GM12878 (cell line): ENCODE measurements around the gene KCNQ1. TPM values are rescaled to one million over a fixed set of nuclear protein-coding genes. Genes with fewer than 3 reads are reported as not detected.

Experiments
- ATAC-seq: fragments of 200-7000 bp; cut with Tn5 transposase; 3 replicates; pipeline ENCODE4 v1.9.1; 2020; ENCODE audit warnings: mild to moderate bottlenecking, moderate library complexity
- BruUV-seq: library from RNA; stranded (reverse); fragments of 400-500 nt; replicated peaks from 2 replicates; lab custom pipeline; 2021; lab: Mats Ljungman, UMichigan
- CTCF ChIA-PET: fragments of 300-600 bp; sonication (Branson Sonifier 250); formaldehyde crosslinking; extraction: SDS; loops from one replicate; lab custom pipeline; 2021; ENCODE audit warnings: inconsistent platforms; lab: Yijun Ruan, JAX
- POLR2A ChIA-PET: fragments of 350-600 bp; formaldehyde crosslinking; extraction: SDS; loops from one replicate; lab custom pipeline; 2021; ENCODE audit warnings: inconsistent platforms; lab: Charles Lee
- RAD21 ChIA-PET: fragments of 300-600 bp; sonication (Branson Sonifier 250); formaldehyde crosslinking; loops from one replicate; lab custom pipeline; 2023; ENCODE audit warnings: antibody characterized with exemption; ENCODE audit not compliant: unreplicated experiment; lab: Charles Lee
- SMC1A ChIA-PET: fragments of 300-600 bp; sonication (Branson Sonifier 250); formaldehyde crosslinking; loops from one replicate; lab custom pipeline; 2023; ENCODE audit not compliant: unreplicated experiment, uncharacterized antibody; lab: Charles Lee
- DNase-seq: peaks from one replicate; pipeline ENCODE4 v3.0.0-alpha.2; 2011; ENCODE audit warnings: low read depth, low spot score
- FAIRE-seq: peaks from 3 replicates; lab custom pipeline; 2011; peaks lifted over from hg19 to GRCh38; lab: Jason Lieb, UNC
- H2AFZ ChIP-seq: 2 replicates; pipeline ENCODE4 v1.6.0; 2011; ENCODE audit warnings: low read depth, low read length, control low read depth; ENCODE audit not compliant: control insufficient read depth
- H3K27ac ChIP-seq: 2 replicates; pipeline ENCODE4 v1.5.1; 2011; ENCODE audit warnings: control low read depth; ENCODE audit not compliant: control insufficient read depth, insufficient read depth
- H3K27me3 ChIP-seq, 2 experiments: replicated peaks in 1 of 2; 2 replicates each; pipeline versions ENCODE4 v1.6.0 to v1.6.1; 2011; ENCODE audit warnings: low read length in 1 of 2; ENCODE audit not compliant: control insufficient read depth in 2 of 2, insufficient read depth in 2 of 2
- H3K36me3 ChIP-seq, 2 experiments: 2 replicates each; pipeline ENCODE4 v1.5.1; 2011; ENCODE audit warnings: low read length in 1 of 2; ENCODE audit not compliant: control insufficient read depth in 2 of 2, insufficient read depth in 2 of 2
- H3K4me1 ChIP-seq: 2 replicates; pipeline ENCODE4 v1.6.1; 2011; ENCODE audit warnings: mild to moderate bottlenecking, low read length, moderate library complexity, mixed read lengths; ENCODE audit not compliant: control insufficient read depth, insufficient read depth
- H3K4me2 ChIP-seq: 2 replicates; pipeline ENCODE4 v1.6.0; 2011; ENCODE audit warnings: control low read depth; ENCODE audit not compliant: control insufficient read depth, insufficient read depth
- H3K4me3 ChIP-seq: fragments of 200-600 bp; sonication (generic); 2 replicates; pipeline ENCODE4 v1.5.1; 2016
- H3K79me2 ChIP-seq: 2 replicates; pipeline ENCODE4 v1.6.0; 2011; ENCODE audit warnings: low read length; ENCODE audit not compliant: control insufficient read depth, insufficient read depth
- H3K9ac ChIP-seq: 2 replicates; pipeline ENCODE4 v1.8.0; 2011; ENCODE audit warnings: low read length, control low read depth, mixed read lengths; ENCODE audit not compliant: control insufficient read depth, insufficient read depth
- H3K9me3 ChIP-seq: replicated peaks from 3 replicates; pipeline ENCODE4 v1.5.1; 2011; ENCODE audit warnings: mild to moderate bottlenecking, low read length; ENCODE audit not compliant: control insufficient read depth, insufficient read depth
- H4K20me1 ChIP-seq: 2 replicates; pipeline ENCODE4 v1.6.0; 2011; ENCODE audit not compliant: control insufficient read depth, insufficient read depth
- CBX3 ChIP-seq: fragments of 200-600 bp; sonication (generic); IDR thresholded peaks from 2 replicates; pipeline ENCODE4 v1.6.1; 2016; ENCODE audit warnings: low read depth, borderline replicate concordance
- CHD4 ChIP-seq: fragments of 200-600 bp; sonication (generic); IDR thresholded peaks from 2 replicates; pipeline ENCODE4 v1.6.1; 2016; ENCODE audit warnings: mild to moderate bottlenecking
- CREB1 ChIP-seq: IDR thresholded peaks from 2 replicates; pipeline ENCODE4 v1.6.1; 2012; ENCODE audit warnings: low read depth, mild to moderate bottlenecking, inconsistent platforms
- IRF4 ChIP-seq: IDR thresholded peaks from 2 replicates; pipeline ENCODE4 v1.6.1; 2011; ENCODE audit warnings: low read depth, low read length
- KDM1A ChIP-seq: fragments of 200-600 bp; sonication (generic); IDR thresholded peaks from 2 replicates; pipeline ENCODE4 v1.6.1; 2016; ENCODE audit warnings: borderline replicate concordance
- MAX ChIP-seq: IDR thresholded peaks from 2 replicates; pipeline ENCODE4 v1.6.1; 2012; ENCODE audit warnings: low read depth, low read length, improper control_type of control experiment
- MXI1 ChIP-seq: fragments of 150-350 bp; IDR thresholded peaks from 2 replicates; pipeline ENCODE4 v1.6.1; 2011; ENCODE audit warnings: low read depth, mild to moderate bottlenecking, inconsistent platforms, low read length, improper control_type of control experiment
- NFYA ChIP-seq: IDR thresholded peaks from 2 replicates; pipeline ENCODE4 v1.6.1; 2011; ENCODE audit warnings: low read depth, mild to moderate bottlenecking, low read length, improper control_type of control experiment, borderline replicate concordance
- NFYB ChIP-seq: IDR thresholded peaks from 2 replicates; pipeline ENCODE4 v1.6.1; 2011; ENCODE audit warnings: low read depth, mild to moderate bottlenecking, low read length, improper control_type of control experiment, moderate library complexity; ENCODE audit not compliant: insufficient read depth
- POLR2AphosphoS5 ChIP-seq: IDR thresholded peaks from 2 replicates; pipeline ENCODE4 v1.6.1; 2011; ENCODE audit warnings: mild to moderate bottlenecking, low read length, inconsistent platforms
- RCOR1 ChIP-seq: conservative IDR thresholded peaks from 2 replicates; pipeline ENCODE4 v1.6.1; 2012; ENCODE audit warnings: low read depth, low read length, improper control_type of control experiment
- SMC3 ChIP-seq: IDR thresholded peaks from 2 replicates; pipeline ENCODE4 v1.6.1; 2011; ENCODE audit warnings: low read length, improper control_type of control experiment, borderline replicate concordance
- STAT3 ChIP-seq: IDR thresholded peaks from 2 replicates; pipeline ENCODE4 v1.6.1; 2011; ENCODE audit warnings: low read depth, low read length, improper control_type of control experiment
- YY1 ChIP-seq: IDR thresholded peaks from 2 replicates; pipeline ENCODE4 v1.6.1; 2011; ENCODE audit warnings: low read depth, mild to moderate bottlenecking, low read length
- ZSCAN29 ChIP-seq: fragments of 450-650 bp; IDR thresholded peaks from 2 replicates; pipeline ENCODE4 v1.6.1; 2017; ENCODE audit warnings: mild to moderate bottlenecking, moderate library complexity
- WGBS: methylation state at CpG from one replicate; pipeline ENCODE4 v1.1.6; 2016; ENCODE audit warnings: low lambda C conversion rate; ENCODE audit not compliant: insufficient replicate concordance, insufficient coverage; ENCODE audit errors: missing lambda C conversion rate; 5-methylcytosine and 5-hydroxymethylcytosine counted together
- in situ Hi-C: fragments of 300-500 bp; cut with MboI; formaldehyde crosslinking; loops from 9 replicates; pipeline ENCODE4 v1.14.3; 2018; ENCODE audit warnings: mixed read lengths
- intact Hi-C: fragments of 100-400 bp; cut with micrococcal nuclease; formaldehyde crosslinking; loops from one replicate; pipeline ENCODE4 v1.14.2; 2022; ENCODE audit not compliant: unreplicated experiment
- polyA plus RNA-seq, 11 experiments: library from polyadenylated mRNA; depleted of rRNA in 4 of 11; unstranded in 6 of 11; stranded (reverse) in 5 of 11; fragments of >200 nt; fragmentation: Nextera tagmentation in 4 of 11; fragmentation: Illumina TruSeq in 1 of 11; extraction: Ambion mirVana in 4 of 11; extraction: Trizol in 1 of 11; gene quantifications; 1 replicate in 1 of 11; 2 replicates in 10 of 11; pipeline versions ENCODE4 v1.2.1 to v1.2.3, GENCODE V29; 2011 to 2016; ENCODE audit warnings: inconsistent platforms in 2 of 11, missing spikeins in 2 of 11, low read depth in 1 of 11
- total RNA-seq, 4 experiments: library from RNA; depleted of rRNA in 3 of 4; stranded (reverse); fragments of >200 nt in 3 of 4; fragmentation: Illumina TruSeq in 1 of 4; extraction: Trizol in 1 of 4; gene quantifications; 2 replicates each; pipeline versions ENCODE4 v1.2.1 to v1.2.3, GENCODE V29; 2013 to 2021
- TF ChIP-seq, protein P1 (sequence below): fragments of 450-650 bp; IDR thresholded peaks from 2 replicates; pipeline ENCODE4 v1.6.1; 2018; ENCODE audit warnings: borderline replicate concordance, mild to moderate bottlenecking; ENCODE audit not compliant: partially characterized antibody

The KCNQ1 gene
- total and polyA plus RNA-seq, 10 of the 15 experiments (the other 5 are each of a cell fraction or from before 2014, with no cell fraction given), result 0.03 to 0.15 (median 0.12) TPM; not detected in 7

- intact Hi-C loops (no loop called here), in situ Hi-C loops (no loop called here)
- H3K36me3 ChIP-seq, result no peaks in the 10 kb centered on the region
- peaks cover 10% of the 10 kb centered on the region for H3K4me1 ChIP-seq
- TF ChIP-seq SMC3, result no peak
- no peak for TF ChIP-seq CHD4
- TF ChIP-seq KDM1A, result no peak
- no peak for TF ChIP-seq ZSCAN29
- TF ChIP-seq CREB1, result no peak
- no peak overlapping the region for H3K27ac ChIP-seq
- no peaks in the 10 kb centered on the region for H4K20me1 ChIP-seq
- CTCF ChIA-PET, result no interaction called here
- SMC1A ChIA-PET, result no interaction called here
- H2AFZ ChIP-seq, result no peak overlapping the region
- H3K4me3 ChIP-seq, result no peak overlapping the region
- no peaks in the 10 kb centered on the region for H3K27me3 ChIP-seq
- H3K9ac ChIP-seq, result no peak overlapping the region
- ATAC-seq (no peak), FAIRE-seq (no peak), DNase-seq (no peak)
- no peak overlapping the region for H3K4me2 ChIP-seq
- POLR2A ChIA-PET, result no interaction called here
- H3K79me2 ChIP-seq, result no peaks in the 10 kb centered on the region
- RAD21 ChIA-PET, result no interaction called here
- WGBS, result 49% methylated on average over 17 of the region's 17 CpGs
- BruUV-seq, result no TSS peak
- no peaks in the 10 kb centered on the region for H3K9me3 ChIP-seq
These were observed 77.9 kb downstream of the KCNQ1 start for GRCh38 chr11:2522631-2523255.

GRCh38 chr11:2523821-2524391 is 79.1 kb downstream of the KCNQ1 start:
- H3K79me2 ChIP-seq, result no peaks in the 10 kb centered on the region
- BruUV-seq, result no TSS peak
- ATAC-seq (no peak), FAIRE-seq (no peak), DNase-seq (no peak)
- no peak overlapping the region for H3K4me2 ChIP-seq
- H3K4me3 ChIP-seq, result no peak overlapping the region
- no peaks in the 10 kb centered on the region for H3K9me3 ChIP-seq
- no peaks in the 10 kb centered on the region for H4K20me1 ChIP-seq
- ChIA-PET CTCF (no interaction called here), SMC1A (no interaction called here), RAD21 (no interaction called here), POLR2A (no interaction called here)
- in situ Hi-C loops, result no loop called here
- intact Hi-C loops, result no loop called here
- no peak overlapping the region for H3K27ac ChIP-seq
- H3K36me3 ChIP-seq, result no peaks in the 10 kb centered on the region
- H3K9ac ChIP-seq, result no peak overlapping the region
- H3K27me3 ChIP-seq, result no peaks in the 10 kb centered on the region
- no peak overlapping the region for H2AFZ ChIP-seq
- peaks cover 10% of the 10 kb centered on the region for H3K4me1 ChIP-seq
- 42% methylated on average over 18 of the region's 18 CpGs for WGBS
- TF ChIP-seq, protein P1, sequence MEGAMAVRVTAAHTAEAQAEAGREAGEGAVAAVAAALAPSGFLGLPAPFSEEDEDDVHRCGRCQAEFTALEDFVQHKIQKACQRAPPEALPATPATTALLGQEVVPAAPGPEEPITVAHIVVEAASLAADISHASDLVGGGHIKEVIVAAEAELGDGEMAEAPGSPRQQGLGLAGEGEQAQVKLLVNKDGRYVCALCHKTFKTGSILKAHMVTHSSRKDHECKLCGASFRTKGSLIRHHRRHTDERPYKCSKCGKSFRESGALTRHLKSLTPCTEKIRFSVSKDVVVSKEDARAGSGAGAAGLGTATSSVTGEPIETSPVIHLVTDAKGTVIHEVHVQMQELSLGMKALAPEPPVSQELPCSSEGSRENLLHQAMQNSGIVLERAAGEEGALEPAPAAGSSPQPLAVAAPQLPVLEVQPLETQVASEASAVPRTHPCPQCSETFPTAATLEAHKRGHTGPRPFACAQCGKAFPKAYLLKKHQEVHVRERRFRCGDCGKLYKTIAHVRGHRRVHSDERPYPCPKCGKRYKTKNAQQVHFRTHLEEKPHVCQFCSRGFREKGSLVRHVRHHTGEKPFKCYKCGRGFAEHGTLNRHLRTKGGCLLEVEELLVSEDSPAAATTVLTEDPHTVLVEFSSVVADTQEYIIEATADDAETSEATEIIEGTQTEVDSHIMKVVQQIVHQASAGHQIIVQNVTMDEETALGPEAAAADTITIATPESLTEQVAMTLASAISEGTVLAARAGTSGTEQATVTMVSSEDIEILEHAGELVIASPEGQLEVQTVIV, result no peak
- TF ChIP-seq RCOR1 (no peak), NFYA (no peak), MAX (no peak), YY1 (no peak), CBX3 (no peak), POLR2AphosphoS5 (no peak), NFYB (no peak), IRF4 (no peak), MXI1 (no peak), STAT3 (no peak)
